GM10847 (cell line): ENCODE results near the gene ACSL5.

ENCODE experiments used
- POLR2A ChIP-seq: IDR thresholded peaks from 2 replicates; pipeline ENCODE4 v1.6.1; 2011; ENCODE audit not compliant: insufficient read length; ENCODE audit errors: extremely low read depth

The ACSL5 gene

DNA sequence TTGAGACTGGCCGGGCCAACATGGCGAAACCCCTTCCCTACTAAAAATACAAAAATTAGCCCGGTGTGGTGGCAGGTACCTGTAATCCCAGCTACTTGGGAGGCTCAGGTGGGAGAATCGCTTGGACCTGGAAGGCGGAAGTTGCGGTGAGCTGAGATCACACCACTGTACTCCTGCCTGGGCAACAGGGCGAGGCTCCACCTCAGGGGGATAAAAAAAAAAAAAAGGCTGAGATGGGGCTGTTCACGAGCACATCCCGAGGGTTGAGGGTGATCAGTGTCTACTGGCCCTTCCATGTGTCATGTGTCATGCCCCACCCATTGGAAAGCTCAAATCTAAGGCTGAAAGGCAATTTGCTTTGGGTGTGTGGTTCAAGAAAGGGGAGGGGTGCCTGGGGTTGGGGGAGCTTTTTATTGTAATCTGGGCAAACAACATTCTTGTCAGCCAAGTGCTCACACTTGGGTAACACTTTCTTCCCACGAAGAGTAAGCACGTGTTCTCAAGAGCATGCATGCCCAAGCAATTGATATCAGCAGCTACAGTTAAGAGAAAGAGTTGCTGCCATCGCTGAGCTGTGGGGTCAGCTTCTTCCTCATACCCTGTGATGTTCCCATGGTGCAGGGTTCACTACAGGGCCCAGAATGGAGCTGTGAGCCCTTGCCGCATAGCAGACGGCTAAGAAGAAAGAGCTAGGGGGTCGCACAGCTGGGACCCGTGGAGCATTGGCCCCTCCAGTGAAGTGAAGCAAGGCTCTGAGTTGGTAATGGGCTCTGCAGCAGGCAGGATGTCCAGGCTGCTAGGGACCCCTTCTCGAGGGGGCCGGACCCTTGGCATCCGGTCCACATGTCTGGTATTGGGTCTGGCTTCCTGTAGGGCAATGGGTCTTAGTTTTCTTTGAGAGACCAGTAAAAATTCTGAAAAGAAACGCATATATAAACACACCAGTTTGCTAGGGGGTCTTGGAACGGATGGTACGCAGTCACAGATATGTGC is 9.9 kb upstream of the ACSL5 start:
- no peak for TF ChIP-seq POLR2A

DNA sequence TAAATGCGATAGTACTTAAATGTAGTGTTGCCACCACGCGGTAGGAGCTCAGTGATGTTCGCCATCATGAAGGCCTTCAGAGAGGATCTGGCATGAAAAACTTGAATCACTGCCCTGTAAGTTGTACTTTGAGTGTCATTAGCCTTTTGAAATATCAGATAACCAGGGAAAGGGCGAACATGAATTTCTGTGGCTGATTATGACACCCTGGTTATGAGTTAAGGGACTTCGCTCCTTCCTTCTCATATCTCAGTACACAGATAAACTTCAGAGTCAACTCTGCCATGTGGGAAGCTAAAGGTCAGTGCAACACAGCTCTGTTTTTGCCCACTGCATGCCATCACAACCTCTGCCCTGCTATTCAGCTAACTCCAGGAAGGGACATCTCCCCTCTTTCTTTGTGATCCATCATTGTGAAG is 8.9 kb upstream of the ACSL5 start:
- no peak for TF ChIP-seq POLR2A

DNA sequence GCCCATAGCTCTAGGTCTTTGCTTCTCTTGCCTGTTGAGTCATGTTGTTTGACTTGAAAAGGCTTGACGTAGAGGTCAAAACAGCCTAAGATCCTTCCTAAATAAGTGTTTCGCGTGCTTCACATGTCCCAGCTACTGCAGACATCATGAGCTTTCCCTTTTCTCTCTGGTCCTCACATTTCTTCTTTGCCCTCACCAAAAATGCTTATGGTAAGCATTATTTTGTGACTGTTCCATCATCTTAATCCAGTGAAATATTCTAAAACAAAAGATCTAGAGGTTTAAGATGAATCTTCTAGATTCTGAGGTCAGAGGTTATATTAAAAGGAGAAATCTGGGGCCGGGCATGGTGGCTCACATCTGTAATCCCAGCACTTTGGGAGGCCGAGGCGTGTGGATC is 8.5 kb upstream of the ACSL5 start:
- no peak for TF ChIP-seq POLR2A

DNA sequence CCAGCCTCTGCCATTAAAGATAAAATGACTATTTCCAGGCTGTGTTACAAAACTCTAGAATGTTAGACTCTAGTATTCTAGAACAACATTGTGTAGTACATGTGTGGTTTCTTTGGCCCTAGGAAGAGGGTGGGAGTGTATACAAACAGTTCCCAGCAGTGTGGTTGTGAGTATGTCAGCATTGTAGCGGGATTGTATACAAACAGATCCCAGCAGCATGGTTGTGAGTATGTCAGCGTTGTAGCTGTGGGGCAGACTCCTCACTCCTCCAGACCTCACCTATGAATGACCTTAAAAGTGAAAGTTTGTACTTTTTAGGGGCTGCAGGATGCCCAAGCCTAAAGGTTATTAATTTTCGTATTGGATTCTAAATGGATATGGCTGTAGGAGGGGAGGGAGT is 6.9 kb upstream of the ACSL5 start:
- TF ChIP-seq POLR2A = no peak

DNA sequence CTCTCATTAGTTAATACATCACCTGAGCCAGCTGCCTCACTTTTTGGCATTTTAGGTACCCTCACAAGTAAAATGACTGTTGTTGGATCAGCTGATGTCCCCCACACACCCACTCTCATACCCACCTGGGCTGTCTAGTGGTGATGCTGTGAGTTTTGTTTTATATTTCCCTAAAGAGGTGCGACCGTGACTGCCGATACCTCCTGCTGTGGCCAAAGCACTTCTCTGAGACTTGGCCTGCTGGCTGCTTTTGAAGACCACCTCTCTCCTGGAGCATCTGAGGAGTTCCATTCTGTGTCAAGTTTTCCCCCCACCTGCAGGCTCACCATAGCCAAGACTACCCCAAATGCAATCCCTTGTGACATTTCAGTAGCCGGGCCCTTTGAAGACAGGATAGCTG is 6.4 kb upstream of the ACSL5 start:
- no peak for TF ChIP-seq POLR2A

DNA sequence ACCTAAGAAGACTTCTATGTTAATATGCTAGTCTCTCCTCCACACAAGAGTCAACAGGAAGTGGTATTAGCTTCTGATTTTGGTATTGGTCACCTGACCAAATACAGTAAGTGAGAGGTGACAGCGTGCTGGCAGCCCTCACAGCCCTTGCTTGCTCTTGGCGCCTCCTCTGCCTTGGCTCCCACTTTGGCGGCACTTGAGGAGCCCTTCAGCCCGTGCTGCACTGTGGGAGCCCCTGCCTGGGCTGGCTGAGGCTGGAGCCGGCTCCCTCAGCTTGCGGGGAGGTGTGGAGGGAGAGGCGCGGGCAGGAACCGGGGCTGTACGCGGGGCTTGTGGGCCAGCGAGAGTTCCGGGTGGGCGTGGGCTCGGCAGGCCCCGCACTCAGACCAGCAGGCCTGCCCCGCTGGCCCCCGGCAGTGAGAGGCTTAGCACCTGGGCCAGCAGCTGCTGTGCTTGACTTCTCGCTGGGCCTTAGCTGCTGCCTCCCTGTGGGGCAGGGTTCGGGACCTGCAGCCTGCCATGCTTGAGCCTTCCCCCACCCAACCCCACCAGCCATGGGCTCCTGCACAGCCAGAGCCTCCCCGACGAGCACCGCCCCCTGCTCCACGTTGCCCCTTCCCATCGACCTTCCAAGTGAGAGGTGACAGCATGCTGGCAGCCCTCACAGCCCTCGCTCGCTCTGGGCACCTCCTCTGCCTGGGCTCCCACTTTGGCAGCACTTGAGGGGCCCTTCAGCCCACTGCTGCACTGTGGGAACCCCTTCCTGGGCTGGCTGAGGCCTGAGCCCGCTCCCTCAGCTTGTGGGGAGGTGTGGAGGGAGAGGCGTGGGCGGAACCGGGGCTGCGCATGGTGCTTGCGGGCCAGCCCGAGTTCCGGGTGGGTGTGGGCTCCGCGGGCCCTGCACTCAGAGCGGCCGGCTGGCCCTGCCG is 4.2 kb upstream of the ACSL5 start:
- TF ChIP-seq POLR2A = no peak

DNA sequence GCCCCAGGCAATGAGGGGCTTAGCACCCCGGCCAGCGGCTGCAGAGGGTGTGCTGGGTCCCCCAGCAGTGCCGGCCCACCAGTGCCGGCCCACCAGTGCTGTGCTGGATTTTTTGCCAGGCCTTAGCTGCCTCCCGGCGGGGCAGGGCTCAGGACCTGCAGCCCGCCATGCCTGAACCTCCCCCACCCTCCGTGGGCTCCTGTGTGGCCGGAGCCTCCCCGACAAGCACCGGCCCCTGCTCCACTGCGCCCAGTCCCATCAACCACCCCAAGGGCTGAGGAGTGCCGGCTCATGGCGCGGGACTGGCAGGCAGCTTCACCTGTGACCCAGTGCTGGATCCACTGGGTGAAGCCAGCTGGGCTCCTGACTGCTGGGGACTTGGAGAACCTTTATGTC is 3.5 kb upstream of the ACSL5 start:
- no peak for TF ChIP-seq POLR2A

DNA sequence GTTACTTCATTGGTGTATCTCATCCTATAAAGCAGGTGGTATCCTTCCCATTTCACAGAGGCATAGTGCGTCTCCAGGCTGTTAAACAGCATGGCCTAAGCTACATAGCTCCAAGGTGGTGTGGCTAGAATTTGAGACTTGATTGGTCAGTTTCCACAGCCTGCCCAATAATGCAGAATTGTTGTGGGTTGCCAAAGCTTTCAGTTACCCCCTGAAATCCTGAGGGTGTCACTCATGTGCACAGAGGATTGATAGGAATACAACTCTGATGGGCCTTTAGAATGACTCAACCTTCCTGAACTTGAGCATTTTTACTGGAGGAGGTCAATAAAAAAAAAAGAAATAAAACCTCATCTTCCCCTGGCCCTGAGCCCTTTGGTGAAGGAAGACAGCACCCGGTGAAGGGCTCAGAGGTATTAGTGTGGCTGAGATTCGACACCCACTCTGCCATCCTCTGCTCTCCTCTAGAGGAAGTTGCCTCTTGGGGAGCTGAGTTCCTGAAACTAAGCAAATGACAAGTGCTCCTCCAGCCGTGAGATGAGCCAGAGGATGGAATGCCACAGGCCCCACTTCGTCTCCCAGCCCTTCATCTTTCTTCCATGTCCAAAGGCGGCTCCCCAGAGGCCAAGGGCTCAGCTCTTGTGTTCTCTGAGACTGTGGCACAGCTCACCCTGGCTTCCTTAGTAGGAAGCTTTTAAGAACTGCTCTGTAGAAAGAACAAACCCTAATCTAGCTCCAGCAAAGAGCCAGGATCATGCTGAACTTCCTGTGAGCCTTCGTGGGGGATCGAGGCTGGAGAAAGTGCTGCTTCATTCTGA is 1.0 kb downstream of the ACSL5 start:
- TF ChIP-seq POLR2A = no peak

DNA sequence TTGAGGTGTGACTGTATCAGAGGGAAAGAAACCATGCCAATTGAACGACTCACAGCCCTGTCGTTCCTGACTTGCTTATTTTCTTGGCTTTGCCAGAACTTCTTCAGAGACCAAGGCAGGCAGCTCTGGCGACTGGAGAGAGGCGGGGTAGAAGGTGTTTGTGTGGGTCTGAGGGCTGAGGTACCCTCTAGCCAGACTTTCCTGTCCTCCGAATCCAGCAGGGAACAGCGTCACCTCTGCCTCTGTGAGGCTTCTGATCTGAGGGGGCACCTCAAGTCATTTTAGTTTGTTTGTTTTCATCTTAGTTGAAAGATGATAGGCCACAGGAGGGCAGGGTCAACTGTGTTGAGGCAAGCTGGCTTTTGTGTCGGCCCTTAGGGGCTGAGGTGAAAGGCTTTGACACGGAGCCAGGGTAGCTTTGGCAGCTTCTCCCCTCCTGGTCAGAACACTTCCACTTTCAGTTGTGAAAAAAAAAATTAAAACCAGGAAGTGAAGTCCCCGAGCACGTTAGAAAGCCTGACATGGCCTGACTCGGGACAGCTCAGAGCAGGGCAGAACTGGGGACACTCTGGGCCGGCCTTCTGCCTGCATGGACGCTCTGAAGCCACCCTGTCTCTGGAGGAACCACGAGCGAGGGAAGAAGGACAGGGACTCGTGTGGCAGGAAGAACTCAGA is 1.9 kb downstream of the ACSL5 start:
- peak; percentile 56 for TF ChIP-seq POLR2A

DNA sequence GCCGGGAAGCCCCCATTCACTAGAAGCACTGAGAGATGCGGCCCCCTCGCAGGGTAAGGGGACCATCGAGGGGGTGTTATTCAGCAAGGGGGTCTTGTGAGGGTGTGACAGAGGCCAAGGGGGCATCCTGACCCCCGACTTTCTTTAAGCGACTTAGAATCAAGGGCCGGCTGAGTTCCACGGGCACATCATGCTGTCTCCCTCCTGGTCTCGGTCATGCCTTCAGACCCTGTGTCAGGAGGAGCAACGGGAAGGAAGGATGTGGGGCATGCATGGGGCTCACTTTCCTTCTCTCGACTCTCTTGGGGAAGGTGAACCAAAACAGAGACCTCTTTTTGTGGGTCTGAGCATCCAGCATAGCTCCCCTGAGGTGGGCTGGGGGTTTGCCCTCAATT is 2.5 kb downstream of the ACSL5 start:
- no peak for TF ChIP-seq POLR2A

DNA sequence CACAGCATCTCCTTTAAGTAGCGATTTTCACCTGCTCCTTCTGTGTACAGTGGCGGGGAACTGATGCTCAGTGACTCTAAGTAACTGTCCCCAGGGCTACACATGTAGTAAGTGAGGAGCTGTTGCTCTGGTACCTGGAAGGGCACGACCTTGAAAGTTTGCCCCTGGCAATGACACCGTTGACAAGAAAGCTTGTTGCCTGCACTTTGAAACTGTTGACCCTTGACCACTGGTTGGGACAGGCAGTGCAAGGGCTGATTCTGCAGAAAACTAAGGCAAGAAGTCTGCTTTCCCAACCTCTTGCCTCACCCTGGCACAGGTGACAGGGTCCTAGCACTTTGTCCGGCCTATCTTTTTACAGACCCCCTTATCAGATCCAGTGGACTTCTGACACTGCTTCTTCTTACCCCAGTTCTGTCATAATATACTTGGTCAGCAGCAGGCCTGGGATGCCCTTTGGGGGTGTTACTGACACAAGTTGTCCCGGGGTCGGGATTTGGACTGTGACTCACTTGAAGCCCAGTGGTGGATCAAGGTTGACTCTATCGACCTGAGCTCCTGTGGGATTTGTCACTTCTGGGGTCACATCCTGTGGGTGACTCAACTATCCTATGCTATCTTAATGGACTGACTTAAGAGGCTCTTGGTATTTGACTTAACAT is 5.8 kb downstream of the ACSL5 start:
- no peak for TF ChIP-seq POLR2A

DNA sequence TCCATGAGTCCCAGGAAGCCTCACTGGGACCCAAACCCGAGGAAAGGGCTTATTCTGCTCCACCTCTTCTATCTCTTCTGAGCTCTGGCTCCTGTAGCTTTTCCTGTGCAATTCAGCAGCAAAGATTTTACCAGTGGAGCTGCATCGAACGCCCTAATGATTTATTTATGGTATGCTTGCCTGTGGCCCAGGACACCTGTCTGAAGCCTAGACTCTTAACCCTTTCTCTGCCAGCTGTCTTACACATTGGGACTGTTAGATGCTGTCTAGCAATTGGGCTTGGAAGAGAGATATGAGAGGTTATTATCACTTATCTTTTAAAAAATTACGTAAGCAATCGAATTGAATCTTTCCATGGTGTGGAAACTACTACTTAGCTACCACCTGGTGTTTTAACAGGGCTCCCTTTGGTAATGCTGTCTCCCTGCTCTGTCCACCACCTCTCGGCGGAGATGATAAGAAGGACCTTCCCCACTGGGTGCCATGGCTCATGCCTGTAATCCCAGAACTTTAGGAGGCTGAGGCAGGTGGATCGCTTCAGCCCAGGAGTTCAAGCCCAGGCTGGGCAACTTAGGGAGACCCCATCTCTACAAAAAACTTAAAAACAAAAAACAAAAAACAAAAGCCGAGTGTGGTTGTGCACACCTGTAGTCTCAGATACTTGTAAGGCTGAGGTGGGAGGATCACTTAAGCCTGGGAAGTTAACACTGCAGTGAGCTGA is 8.8 kb downstream of the ACSL5 start:
- TF ChIP-seq POLR2A = no peak

DNA sequence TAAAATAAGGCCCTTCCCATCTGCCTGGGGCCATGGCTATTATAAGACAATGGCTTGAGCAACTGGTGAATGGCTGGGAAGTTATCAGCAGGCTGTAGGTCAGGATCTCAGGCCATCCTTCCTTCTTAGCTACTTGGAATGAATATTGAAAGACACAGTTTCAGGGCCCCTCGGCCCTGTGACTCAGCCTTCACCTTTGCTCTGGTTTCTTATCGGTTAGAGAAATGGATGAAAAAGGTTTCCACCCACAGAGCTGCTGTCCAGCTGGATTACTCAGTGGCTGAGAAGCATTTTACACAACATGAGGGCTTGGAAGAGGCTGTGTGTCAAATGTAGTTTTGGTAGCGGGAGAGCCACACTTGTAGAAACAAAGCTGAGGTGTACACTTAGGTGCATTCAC is 9.4 kb downstream of the ACSL5 start:
- TF ChIP-seq POLR2A = no peak
